Islet precursor cell (in vitro differentiated cells): ENCODE results near the gene PHYHD1.
"Not testable (repeated sequence)": the region's sequence is repeated elsewhere in the genome, so short reads cannot be mapped to it uniquely, and the experiment has no call there.

Source experiments
- DNase-seq: peaks from one replicate; pipeline ENCODE4 v3.0.0-alpha.2; 2018

PHYHD1 gene

DNA sequence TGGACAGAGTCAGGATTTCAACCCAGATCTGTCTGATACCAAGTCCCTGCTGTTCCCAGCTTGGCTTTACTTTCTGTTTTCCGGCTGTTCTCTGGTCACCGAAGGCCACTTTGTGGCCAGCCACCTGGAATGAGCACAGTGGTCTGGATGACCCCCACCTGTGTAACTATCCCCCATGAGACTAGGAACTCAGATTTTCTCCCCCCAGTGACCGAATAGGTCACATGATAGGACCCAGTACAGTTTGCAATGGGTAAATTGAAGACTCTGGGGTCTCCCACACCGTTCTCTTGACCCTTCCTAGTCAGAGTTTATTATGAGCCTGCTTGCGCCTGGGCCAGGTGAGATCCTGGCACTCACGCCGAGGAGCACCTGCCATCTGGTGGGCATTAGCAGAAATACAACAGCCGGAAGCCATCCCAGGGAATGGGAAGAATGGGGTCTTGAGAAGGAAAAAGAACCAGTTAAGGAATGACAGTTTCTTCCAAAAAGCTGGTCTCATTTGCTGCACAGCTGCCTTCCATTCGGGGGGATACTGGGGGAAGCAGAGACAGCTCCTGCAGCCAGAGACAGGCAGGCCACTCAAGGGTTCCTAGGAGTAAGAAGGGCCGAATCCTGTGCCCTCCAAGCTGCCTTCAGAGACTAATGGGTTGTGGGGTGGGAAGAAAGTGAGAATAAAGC is 7.1 kb downstream of the PHYHD1 start:
- DNase-seq = peak; percentile 83

DNA sequence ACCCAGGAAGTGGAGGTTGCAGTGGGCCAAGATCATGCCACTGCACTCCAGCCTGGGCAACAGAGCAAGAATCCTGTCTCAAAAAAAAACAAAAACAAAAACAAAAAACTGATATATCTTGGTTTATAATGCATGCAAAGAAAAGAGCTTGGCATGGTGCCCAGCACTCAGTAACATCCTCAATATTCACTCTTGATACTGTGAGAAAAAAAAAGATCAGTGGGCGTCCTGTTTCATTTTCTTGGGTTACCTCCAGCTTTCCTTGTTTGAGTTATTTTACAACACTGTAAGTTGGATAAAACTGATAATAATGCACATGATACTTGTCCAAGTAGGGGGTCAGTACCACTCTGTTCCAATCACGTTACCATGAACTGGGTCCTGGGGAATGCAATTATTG is 7.8 kb downstream of the PHYHD1 start:
- DNase-seq = no peak

DNA sequence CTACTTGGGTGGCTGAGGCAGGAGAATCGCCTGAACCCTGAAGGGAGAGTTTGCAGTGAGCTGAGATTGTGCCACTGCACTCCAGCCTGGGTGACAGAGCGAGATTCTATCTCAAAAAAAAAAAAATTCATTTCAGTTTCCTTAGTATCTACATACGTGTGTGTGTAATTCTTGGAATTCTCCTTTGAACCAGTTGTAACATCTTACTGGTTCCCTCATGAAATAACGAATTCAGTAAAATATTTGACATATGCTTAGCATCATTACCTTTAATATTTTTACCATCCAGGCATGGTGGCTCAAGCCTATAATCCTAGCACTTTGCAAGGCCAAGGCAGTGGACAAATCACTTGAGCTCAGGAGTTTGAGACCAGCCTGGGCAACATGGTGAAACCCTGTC is 8.8 kb downstream of the PHYHD1 start:
- no peak for DNase-seq

DNA sequence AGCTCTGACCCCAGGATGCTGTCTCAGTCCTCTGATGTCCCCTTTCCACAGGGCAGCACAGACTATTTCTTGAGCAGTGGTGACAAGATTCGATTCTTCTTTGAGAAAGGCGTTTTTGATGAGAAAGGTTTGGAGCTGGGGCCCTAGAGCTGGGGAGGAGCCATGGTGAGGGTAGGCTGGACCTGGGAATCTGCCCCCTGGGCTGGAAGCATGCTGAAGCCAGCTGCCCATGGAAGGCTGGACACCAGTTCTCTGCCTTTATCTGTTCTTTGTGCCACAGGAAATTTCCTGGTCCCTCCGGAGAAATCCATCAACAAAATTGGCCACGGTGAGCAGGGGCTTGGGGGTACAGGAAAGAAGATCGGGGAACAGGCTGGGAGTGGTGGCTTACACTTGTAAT is 12.9 kb downstream of the PHYHD1 start:
- DNase-seq = no peak

DNA sequence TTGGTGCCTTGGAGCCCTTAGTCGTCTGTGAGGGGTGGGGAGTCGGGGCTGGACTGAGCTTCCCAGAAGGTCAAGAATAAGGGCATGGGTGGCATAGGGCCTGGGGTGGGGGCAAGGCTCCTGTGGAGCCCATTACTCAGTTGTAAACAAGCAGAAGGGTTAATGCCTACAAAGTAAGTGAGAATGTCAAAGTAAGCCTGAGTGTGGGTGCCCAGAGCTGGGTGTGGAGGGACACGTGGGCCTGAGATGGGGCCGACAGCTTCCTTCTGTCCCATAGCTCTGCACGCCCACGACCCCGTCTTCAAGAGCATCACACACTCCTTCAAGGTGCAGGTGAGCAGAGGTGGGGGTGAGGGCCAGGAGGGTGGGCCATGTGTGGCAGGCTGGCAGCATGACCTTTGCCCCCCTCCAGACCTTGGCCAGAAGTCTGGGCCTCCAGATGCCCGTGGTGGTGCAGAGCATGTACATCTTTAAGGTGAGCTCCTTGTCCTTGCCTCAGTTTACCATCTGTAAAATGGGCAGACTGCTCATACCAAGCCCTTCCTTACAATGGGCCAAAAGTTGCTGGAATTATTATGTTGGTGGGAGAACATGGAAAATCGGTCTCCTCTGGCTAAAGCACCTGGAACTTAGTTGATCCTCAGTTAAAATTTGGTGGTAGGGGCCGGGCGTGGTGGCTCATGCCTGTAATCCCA is 15.5 kb downstream of the PHYHD1 start:
- no peak for DNase-seq

DNA sequence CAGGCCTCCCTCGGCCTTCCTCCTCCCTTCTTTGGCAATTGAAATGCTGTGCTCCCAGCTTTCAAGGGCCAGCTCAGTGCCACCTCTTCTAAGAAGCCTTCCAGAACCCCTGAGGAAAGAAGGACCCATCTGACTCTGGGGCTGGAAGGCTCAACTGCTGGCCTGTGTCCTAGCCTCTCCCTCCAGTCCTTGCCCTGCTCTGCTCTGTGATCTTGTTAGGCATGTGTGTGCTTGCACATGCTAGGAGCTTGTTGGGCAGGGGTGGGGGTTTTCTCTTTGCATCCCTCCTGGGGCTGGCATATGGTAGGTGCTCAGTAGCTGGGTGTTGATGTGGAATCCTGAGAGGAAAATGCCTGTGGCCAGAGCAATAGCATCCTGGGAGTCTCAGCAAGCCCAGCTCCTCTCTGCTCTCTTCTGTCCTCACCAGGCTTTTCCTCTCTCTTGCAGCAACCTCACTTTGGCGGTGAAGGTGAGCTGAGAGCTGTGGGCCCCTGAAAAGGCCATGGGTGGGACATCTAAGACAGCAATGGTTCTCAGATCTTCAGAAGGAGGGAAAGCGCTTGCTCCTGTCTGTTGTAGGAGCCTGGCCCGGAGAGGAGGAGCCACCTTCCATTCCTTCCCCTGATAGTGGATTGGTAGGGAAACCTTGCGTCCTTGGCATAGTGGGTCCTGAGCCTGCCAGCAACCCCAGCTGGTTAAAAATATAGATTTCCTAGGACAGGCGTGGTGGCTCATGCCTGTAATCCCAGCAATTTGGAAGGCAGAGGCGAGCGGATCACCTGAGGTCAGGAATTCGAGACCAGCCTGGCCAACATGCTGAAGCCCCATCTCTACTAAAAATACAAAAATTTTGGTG is 16.8 kb downstream of the PHYHD1 start:
- DNase-seq = no peak

DNA sequence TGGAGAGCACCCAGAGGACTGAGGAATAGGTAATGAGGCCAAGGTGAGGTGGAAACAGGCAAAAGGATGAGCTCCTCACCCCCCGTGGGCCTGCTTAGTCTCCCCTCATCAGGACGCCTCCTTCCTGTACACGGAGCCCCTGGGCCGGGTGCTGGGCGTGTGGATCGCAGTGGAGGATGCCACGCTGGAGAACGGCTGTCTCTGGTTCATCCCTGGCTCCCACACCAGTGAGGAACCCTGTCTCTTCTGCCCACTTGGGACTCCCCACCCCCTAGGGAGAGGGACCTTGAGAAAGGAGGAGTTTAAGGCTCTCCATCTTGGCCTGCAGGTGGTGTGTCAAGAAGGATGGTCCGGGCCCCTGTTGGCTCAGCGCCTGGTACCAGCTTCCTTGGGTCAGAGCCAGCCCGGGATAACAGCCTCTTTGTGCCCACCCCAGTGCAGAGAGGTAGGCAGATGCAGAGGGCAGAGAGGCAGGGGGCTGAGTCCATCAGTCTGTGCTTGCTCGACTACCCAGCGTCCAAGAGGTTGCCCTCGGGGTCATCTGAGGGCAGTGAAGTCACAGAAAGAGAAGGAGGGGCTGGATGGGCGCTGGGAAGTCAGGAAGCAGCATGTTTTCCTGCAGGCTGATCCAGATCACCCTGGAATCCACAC is 19.6 kb downstream of the PHYHD1 start:
- no peak for DNase-seq

DNA sequence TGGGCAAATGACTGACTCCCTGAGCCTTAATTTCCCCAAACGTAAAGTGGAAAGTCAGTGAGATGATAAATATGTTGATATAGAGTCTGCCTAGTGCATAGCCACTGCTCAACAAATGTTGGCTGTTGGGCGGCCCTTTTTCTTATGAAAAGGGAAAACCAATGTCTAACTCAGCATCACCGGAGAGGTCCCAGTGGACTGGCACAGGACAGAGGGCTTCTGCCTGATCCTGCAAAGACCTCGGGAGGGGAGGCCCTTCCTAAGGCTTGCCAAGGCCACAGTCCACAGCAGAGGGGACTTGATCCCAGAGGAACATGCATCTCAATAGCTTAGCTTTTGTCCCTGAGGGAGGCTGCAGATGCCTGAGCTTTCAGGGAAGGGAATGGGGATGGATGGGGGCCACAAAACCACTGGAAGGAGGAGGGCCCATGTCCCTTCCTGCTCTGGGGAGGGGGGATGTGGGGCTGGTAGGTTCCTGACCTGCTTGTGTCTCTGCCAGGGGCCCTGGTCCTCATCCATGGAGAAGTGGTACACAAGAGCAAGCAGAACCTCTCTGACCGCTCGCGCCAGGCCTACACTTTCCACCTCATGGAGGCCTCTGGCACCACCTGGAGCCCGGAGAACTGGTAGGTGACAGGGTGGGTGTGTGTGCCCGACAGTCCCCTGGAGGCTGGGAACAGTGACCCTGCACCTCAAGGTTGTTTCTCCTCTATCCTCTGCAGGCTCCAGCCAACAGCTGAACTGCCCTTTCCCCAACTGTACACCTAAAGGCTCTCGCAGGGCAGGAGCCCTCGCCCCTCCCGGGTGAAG is 20.4 kb downstream of the PHYHD1 start:
- no peak for DNase-seq

DNA sequence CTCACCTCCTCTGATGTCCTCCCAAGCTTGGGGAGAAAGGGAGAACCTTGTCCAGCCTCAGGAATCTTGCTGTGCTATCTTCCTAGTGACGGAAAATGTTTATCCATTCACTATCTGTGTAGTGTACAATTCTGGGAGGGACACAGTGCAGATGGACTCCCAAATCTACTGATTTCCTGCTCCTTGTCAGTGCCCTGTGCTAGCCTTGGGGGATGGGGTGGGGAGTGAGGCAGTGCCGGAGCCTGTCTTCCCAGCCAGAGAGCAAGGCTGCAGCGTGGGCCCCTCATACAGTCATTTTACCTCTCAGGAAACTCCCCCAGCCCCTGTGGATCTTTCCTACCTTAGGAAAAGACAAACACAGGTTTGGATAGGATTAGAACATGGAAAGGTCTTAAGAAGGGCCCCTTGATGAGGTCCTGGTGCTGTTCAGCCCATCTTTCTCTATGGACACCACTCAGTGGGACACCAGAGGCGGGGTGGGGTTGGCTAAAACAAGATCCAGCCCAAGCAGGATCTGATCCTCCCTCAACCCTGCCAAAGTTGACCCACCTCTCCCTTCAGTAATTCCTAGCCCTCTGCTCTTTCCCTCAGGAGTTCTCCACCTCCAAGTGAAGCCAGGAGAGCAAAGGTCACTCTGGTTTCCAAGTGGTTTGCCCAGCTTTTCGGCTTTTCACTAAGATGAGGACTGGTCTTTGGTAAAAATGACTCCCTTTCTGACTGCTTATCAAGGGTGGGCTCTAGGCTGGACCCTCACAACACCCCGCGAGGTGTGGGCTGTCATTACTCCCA is 23.2 kb downstream of the PHYHD1 start:
- DNase-seq = no peak

DNA sequence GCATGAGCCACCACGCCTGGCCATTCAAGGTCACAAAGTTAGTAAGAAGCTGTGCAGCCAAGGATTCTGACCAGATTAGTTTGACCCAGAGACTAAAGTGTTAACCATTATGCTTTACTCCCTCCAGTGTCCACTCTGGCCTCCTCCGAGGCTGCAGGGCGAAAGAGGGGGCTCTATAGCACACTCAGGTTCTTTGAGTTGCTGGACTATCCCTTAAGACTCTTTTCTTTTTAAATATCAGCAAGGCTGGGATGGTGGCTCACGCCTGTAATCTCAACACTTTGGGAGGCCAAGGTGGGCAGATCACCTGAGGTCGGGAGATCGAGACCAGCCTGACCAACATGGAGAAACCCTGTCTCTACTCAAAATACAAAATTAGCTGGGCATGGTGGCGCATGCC is 24.2 kb downstream of the PHYHD1 start:
- DNase-seq = not testable (repeated sequence)

DNA sequence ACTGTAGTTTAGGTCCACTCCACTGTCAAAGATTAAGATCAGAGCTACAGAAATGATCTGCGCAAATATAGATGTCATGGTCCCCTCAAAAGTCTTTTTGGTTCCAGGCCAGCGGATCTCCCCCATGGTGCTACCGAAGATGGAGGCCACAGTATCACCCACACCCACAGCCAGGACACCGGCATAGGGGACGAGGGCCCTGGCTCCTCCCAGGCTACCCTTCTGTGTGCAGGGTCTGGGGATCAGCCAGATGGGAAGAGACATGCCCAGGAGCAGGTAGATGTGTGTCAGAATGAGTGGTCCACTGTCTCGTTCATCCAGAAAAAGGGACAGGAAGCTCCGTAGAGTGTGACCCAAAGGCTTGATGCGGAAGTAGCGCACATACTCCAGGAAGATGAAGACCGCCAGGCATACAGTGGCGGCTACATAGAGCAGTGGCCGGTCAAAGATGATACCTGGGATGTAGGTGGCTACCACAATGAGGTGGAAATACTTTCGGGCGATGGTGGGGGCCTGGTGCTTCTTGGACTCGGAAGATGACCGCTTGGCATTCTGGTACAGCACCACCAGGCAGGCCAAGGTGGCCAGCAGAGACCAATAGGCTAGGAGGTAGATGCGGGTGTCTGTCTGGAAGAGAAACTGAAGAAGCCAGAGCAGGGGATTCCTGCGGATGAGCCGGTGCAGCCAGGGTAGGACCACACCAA is 25.2 kb downstream of the PHYHD1 start:
- DNase-seq = no peak

DNA sequence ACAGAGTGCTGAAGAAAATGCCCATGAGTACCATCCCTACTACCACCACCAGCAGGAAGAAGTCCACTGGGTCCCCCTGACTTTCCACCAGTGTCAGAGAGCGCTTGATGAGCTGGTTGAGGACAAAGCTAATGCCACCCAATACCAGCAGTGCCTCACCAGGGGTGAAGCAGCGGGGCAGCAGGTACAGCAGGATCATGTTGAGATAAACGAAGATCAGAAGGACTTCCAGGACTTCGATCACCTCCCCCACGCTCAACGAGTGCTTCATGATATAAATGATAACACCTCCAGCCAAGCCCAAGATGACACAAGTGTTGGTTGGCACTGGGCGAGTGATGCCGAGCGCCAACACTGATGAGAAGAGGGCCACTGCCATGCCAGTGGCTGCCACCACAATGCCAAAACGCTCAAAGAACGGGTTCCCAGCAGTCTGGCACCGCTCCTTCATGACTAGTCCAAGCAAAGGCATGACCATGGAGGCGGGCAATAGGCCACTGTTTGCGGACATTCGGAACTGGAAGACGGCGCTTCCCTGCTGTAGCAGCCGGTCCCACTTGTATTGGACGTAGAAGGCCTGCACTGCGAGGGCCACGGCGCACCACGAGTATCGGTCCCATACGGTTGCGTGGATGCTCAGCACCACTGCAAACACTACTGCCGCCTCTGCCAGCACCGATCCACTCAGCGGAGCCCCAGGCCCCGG is 25.9 kb downstream of the PHYHD1 start:
- peak; percentile 62 for DNase-seq

DNA sequence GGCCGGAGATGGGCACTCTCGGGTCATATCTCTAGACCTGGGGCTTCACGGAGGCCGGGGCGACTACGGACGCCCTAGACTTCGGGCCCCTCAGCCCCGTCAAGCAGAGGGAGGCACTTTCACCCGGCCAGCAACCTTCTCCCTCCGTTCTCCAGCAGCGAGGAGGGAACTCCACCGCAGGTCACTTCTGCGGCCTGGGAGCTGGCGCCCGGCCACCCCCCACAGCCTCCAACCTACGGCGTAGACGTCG is 26.4 kb downstream of the PHYHD1 start:
- no peak for DNase-seq

DNA sequence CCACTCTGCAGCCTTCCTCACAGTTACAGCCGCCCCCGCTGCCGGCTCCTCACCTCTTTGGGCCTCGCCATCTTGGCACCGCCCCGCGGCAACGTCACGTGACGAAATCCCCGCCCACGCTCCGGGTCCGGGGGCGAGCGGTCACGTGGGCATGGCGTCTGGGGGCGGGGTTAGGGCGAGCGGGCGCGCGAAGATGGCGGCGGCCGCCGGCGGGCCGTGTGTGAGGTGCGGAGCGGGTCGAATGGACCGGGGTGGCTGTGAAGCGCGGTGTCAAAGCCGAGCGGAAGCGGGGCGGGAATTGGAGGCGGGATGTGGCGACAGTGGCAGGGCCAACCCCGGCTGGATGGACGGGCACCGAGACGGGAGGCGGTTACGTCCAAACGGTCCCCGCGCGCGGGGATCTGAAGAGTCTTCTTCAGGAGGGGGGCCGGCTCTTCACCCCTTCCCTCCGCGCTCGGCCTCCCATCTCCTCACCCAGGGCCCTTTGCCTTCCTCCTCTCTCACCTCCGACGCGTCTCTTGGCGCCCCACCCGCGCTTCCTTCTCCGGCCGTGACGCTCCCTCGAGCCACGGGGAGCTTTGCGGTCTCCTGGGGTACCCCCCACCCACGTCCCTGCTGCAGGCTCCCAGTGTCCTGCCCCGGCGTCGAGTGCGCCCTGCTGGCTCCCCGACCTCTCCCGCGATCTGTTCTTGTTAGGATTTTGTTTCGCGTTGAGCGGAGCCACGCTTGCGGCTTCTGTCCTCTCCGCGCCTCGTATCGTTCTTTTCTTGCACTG is 26.9 kb downstream of the PHYHD1 start, which contains the start of the genes DOLK and NUP188:
Gene DOLK (minus strand): TSS at position 77 of the 775 bp plus-strand sequence. CDS start 300 bp downstream, outside the sequence.
Gene NUP188 (plus strand): TSS at position 173 of the 775 bp plus-strand sequence. CDS start 21 bp downstream, at position 194.
- peak; percentile 96 for DNase-seq

DNA sequence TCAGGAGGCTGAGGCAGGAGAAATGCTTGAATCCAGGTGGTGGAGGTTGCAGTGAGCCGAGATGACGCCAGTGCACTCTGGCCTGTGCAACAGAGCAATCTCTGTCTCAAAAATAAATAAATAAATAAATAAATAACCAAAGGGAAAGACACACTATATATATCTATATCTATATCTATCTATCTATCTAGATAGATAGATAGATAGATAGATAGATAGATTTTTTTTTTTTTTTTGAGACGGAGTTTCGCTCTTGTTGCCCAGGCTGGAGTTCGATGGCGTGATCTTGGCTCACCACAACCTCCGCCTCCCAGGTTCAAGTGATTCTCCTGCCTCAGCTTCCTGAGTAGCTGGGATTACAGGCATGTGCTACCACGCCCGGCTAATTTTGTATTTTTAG is 40.6 kb downstream of the PHYHD1 start:
- DNase-seq = not testable (repeated sequence)

DNA sequence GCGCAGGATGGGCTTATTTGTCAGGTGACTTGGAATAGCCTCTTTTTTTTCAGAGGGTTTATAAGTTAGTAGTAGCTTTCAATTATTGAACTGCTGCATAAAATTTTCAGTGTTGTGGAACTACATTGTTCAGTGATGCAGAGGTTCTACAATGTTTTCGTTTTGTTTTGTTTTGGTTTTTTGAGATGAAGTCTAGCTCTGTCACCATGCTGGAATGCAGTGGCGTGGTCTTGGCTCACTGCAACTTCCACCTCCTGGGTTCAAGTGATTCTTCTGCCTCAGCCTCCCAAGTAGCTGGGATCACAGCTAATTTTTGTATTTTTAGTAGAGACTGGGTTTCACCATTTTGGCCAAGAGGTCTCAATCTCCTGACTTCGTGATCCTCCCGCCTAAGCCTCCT is 48.7 kb downstream of the PHYHD1 start:
- DNase-seq = no peak

DNA sequence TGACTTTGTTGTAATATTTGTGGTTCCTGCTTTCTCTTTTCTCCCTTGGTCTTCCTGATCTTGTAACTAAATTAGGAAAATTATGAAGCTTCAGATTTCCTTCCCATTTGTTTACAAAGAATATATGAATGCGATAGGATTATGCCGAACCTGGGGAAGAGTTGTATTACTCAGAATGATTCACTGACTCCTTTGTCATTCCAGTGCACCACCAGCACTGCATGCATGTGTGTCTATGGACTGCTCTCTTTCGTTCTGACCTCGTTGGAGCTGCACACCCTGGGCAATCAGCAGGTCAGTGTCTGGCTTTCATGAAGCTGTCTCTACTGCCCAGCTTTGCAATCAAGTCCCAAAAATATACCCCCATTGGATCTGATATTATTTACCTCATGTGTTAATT is 52.2 kb downstream of the PHYHD1 start:
- no peak for DNase-seq

DNA sequence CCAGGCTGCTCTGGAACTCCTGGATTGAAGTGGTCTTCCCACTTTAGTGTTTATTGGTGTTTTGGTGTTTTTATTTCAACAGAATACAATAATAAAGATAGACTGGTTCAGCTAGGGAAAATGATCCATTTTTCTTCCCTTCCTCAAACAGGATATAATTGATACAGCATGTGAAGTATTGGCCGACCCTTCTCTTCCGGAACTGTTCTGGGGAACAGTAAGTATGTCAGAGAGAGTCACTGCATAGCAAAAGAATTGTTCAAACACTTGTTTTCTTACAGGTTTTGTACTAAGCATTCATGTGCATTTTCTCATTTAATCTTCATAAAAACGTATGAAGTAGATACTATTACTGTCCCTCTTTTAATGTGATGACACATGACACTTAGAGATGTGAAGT is 58.3 kb downstream of the PHYHD1 start:
- no peak for DNase-seq

DNA sequence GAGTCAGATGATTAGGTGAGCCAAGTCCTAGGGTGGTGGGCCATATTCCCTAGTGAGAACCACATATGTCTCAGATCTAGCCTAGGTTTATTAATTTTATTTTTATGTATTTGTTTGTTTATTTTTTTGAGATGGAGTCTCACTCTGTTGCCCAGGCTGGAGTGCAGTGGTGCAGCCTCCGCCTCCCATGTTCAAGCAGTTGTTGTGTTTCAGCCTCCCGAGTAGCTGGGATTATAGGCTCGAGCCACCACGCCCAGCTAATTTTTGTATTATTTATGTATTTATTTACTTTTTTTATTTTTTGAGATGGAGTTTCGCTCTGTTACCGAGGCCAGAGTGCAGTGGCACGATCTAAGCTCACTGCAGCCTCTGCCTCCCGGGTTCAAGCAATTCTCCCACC is 62.8 kb downstream of the PHYHD1 start:
- DNase-seq = no peak
